NCI-H2171 (cell line): ENCODE measurements around the gene ATP9B.
"Not testable (repeated sequence)": the region's sequence is repeated elsewhere in the genome, so short reads cannot be mapped to it uniquely, and the experiment has no call there.

Source experiments
- DNase-seq: peaks from one replicate; lab custom pipeline; 2025; lab: John Stamatoyannopoulos, UW

ATP9B gene

GRCh38 chr18:79290876-79291275 lies 221.7 kb downstream of the ATP9B start:
- no peak for DNase-seq

GRCh38 chr18:79294235-79294634 lies 225.0 kb downstream of the ATP9B start:
- DNase-seq, result no peak

DNA sequence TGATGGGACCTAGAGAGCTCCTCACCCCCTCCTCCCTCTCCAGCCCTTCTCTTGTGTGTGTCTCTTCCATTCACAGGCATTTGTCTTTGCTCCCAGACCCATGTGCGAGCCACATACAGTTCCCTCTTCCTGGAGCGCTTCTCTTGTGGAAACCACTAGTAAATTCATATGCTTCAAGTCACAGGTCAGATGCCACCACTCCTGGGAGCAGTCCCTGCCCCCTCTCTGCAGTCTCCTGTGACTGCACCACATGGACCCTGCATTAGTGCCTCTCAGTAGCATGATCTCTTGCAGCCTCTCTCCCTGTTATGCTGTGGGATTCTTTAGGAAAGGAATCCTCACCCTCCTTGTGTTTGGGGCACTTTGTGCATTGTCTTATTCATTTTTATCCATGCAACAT lies 230.1 kb downstream of the ATP9B start:
- no peak for DNase-seq

DNA sequence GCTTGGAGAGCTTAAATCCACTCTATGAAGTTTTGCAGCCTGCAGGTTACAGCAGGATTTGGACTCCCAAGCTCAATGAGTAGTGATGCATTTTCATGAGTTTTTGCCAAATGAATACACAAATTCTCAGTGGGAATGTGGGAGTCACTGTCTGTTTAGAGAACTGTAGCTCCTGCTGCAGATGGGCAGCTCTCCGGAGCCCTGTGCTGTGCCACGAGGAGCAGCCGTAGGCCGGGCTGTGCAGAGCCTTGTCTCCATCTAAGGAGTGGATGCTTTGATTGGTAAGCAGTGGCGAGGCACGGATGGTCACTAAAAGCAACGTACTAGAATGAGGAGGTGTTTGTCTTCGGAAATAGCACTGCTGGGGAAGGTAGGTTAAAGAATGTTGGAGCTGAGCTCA lies 230.5 kb downstream of the ATP9B start:
- no peak for DNase-seq

DNA sequence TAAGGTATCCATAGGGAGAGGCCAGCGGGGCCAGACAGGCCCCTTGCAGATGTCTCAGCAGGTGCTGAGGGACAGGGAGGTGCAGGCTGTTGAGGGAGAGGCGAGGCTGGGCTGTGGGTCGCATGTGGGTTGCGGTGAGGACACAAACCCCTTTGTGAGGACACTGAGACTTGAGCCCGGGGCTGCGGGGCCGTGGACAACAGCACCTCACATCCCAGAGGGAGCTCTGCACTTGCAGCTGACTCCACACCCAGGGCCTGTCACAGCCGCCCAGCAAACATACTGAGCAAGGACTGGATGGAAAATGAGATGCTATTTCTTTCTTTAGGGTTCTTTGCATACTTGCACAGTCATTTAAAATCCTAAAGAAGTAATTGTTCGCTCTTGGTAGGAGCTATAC lies 231.2 kb downstream of the ATP9B start:
- DNase-seq, result no peak

- DNase-seq, result no peak
Measured at GRCh38 chr18:79302120-79302519, 232.9 kb downstream of the ATP9B start.

GRCh38 chr18:79305911-79306310 lies 236.7 kb downstream of the ATP9B start:
- DNase-seq, result no peak

DNA sequence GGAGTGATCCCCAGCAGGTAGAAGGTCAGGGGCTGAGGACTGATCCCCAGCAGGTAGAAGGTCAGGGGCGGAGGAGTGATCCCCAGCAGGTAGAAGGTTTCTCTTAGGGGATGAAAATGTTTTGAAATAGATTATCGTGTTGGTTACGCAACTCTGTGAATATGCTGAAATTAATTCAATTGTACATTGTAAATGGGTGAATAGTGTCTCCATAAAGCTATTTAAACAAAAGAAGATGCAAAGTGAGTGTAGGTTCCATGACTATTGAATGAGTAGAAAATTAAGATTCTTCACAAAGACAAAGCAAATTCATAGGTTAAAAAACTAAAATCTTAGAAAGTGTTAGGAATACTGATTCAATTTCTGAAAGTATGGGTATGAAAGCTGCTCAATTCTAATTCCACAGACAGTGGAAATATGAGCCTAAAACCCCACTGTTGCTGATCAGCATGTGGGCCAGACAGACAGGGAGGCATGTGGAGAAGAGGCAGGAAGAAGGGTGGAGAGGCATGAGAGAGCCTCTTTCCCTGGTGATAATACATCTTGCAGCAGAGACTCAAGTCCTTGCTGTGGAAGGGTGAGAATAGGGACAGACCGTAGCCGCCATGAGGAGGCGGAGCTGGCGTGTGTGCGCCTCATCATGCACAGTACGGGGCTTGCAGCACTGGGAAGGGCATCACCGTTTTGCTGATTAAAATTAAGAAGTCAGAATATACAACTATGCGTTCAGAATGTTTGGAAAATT lies 240.6 kb downstream of the ATP9B start:
- DNase-seq, result no peak

DNA sequence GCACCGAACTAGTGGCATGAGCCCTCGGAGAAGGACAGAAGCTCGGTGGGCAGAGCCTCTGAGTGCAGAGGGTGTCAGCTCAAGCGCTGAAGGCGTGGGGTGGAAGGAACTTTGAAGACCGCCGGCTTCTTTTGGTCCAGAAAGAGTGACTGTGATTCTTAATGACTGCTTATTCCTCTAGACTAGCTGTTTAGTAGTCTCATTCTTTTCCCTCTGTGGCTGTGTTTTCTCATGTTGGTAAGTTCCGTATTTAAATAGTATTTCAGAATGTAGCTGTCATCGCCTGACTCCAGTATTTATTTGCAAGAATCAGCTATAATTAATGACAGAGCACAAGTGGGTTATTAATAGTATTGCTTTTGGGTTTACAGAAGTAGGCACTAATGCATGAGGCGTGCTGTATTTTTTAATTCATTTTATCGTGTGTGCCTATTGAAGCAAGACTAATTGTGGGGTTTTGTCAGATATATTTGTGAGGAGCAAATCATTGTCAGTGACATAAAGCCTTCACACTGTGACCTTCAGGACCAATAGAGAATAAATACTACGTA lies 245.7 kb downstream of the ATP9B start:
- DNase-seq, result no peak

DNA sequence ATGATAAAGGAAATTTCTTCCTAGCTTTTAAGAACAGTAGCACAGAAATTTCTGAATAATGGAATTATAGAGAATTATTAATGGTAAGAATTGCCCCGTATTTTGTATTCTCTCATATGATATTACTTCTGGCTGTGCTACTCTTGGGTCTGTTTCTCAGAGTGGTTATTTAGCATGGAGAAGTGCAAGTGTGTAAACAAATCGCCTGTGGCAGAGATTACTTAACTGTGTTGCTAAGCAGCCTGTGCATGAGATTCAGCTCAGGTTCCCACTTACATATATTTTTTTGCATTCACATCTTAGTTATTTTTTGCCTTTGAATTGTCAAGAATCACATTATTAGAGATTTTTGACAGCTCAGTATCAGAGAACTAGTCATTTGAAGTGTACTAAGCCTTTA lies 246.4 kb downstream of the ATP9B start:
- no peak for DNase-seq

DNA sequence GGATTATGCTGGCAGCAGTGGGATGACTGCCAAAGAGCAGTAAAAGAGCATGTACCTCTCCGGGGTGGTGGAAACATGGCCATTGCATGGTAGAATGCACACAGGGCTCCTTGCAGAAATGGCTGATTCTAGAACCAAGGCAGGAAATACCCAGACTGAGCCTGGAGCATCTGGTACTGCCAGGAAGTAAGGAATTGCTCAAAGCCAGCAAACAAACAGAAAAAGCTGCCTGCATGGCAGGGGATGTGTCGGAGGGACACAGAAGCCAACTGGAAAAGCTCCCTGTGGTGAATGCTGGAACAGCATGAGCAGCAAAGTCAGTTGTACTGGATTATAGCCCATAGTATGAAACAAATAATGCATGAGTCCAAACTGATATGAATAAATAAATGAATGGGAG lies 248.5 kb downstream of the ATP9B start:
- DNase-seq, result no peak

DNA sequence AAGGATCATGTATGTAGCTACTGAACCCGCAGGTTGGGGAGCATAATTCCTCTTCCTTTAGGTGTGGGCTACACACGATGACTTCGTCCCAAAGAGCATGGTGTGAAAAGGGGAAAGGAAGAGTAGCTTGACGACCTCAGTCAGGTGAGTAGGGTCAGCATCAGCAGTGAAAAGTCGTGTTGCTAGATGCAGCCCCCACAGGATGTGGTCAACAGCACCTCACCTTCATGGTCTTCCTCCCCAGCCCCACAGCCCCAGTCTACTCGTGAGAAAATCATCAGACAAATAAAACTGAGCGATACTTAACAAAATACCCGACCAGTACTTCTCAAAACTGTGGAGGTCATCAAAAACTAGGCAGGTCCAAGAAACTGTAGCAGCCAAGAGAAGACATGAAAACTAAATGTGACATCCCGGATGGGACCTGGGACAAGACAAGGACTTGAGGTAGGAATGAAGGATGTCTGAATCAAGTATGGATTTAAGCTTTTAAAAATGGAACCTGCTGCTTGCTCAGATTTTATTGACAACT lies 249.0 kb downstream of the ATP9B start:
- no peak for DNase-seq

GRCh38 chr18:79320216-79320850 lies 251.1 kb downstream of the ATP9B start:
- no peak for DNase-seq

DNA sequence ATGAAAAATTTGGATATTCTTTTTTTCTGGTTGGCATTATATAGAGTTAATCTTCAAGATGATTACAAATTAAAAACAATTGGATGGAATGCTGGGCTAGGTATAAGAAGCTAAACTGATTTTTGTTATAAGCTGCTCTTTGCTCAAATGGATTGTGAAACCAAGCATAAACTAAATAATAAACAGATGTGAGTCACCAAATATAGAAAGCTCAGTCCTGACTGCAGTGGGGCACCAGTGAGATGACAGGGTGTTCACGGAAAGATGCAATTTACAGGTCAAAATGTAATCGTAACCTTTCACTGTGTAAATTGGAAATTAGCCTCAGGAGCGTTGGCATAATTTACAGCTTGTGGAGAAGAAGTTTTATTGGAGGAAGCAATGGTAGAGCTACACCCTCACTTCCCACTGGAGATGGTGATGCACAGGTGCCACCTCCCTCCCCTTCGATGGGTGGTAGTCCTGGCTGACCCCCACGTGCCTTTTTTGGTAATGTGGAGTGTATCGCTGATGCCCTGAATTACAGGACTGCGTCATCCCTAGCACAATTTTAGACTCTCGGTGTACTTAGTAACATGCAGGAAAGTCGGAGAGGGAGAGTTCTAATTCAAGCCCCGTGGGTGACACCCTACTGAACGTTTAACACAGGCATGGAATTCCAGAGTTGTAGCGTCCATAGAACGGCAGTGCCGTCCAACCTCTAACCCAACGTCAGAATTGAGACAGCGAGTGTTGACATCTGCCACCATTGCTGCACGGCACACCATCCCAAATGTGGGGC lies 252.6 kb downstream of the ATP9B start:
- no peak for DNase-seq

DNA sequence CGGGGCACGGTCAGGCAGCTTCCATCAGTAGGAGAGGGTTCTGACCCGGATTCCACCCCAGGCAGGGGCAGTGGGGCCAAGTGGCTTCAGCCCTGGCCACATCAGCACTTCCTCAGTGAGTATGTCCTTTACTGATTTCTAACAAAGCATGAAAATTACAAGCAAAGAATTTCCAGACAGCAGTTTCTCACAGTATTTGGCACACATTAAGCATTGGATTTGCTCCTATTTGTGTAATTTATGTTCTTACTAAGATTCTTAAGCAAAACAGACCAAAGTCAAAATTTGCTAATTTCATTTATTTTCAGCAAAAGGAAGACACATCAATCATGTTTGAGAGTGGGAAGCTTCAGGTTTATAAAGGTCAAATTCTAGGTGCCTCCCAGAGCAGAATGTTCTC lies 253.2 kb downstream of the ATP9B start:
- no peak for DNase-seq

DNA sequence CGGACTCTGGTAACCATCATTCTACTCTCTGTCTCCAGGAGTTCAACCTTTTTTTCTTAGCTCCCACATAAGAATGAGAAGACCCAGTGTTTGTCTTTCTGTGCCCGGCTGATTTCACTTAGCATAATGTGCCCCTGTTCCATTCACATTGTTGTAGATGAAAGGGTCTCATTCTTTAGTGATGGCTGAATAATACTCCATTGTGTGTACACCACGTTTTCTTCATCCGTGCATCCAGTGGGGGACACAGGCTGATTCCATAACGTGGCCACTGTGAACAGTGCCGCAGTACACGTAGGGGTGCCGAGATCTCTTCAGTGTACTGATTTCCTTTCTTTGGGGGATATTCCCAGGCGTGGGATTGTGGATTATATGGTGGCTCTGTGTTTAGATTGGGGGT lies 254.3 kb downstream of the ATP9B start:
- no peak for DNase-seq

- no peak for DNase-seq
Measured at GRCh38 chr18:79326413-79327198, 257.4 kb downstream of the ATP9B start.

DNA sequence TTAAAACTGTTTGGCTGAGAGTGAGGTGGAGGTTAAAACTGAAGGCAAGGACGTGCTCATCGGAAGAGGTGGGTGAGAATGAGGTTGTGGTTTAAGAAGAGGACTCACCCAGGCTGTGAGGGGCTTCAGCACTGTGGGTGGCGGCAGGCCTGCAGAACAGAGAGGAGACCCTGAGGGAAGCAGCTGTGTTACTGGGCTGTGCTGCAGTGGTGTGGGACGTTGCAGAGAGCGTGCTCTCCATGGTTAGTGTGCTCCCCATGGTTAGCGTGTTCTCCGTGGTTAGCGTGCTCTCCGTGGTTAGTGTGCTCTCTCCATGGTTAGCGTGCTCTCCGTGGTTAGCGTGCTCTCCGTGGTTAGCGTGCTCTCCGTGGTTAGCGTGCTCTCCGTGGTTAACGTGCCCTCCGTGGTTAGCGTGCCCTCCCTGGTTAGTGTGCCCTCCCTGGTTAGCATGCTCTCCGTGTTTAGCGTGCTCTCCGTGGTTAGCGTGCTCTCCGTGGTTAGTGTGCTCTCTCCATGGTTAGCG lies 258.1 kb downstream of the ATP9B start:
- no peak for DNase-seq

GRCh38 chr18:79327915-79328314 lies 258.7 kb downstream of the ATP9B start:
- not testable (repeated sequence) for DNase-seq

- DNase-seq, result no peak
Measured at GRCh38 chr18:79328887-79329286, 259.7 kb downstream of the ATP9B start.

- DNase-seq, result no peak
Measured at GRCh38 chr18:79329786-79330185, 260.6 kb downstream of the ATP9B start.

DNA sequence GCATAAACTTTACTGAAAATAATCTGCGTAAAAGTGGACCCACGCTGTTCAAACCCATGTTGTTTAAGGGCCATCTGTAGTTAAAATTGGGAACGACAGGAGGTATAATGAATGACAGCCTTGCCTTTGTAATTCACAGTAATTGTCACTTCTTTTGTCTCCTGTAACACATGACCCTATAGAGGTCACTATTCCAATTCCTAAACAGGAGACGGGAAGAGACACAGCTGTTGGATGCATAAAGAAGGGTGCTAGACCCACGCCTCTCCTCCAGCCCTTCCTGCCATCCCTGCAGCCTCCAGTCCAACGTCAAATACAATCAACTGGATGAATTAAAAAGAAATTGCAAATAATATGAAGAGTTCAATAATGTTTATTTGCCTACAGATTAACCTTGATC lies 263.5 kb downstream of the ATP9B start:
- no peak for DNase-seq
